Fibroblast of skin of right quadriceps (primary cell): Measurements from ENCODE around the gene KCNQ2.

Experiments used
- DNase-seq: peaks from one replicate; pipeline ENCODE4 v3.0.0-alpha.2; 2013

The KCNQ2 gene

DNA sequence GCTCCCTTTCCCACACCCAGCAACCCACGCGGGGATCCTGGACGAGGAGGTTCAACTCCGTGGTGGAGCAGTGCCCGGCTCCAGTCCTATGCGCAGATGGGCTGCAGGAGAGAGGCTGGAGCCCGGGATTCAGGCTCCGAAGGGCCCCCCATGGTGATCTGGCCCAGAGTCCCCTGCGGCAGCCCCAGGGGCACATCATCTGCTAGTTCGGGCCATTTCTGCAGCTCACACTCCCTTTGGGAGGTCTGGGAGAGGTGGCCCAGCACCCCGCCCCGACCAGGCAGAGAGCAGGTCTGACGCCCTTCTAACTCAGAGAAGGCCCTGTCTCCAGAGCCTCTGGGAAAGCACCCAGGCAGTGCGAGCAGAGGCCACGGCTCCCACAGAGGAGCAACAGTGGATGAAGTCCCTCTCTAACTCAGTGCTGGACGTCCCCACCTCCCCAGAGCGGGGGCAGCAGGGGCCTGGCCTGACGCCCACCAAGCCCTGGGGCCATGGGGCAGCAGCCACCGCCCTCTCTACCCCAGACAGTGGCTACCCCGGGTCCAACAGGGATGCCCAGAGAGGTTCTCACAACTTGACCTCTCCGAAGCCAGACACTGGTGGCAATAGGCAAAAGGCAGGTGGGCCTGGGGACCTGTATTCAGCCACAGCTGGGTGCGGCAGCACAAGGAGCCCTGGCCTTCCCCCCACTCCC, 3.3 kb downstream of the KCNQ2 start:
- DNase-seq: no peak

DNA sequence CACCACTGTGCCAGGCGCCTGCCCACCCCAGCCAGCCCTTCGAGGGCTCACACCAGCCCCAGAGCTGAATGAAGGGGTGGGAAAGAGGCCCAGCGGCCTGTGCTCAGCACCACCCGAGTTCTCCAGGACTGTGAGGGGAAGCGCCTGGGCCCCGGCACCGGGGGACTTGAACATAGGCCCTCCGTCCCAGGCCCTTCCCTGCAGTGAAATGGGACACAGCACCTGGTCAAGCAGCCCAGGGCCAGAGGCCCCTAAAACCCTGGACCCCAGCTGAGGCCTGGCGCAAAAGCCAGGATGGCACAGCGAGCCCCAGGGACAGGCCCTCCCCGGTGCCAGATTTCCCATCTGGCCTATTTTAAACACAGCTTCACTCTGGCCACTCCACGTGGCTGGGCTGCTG, 4.0 kb downstream of the KCNQ2 start:
- no peak for DNase-seq

DNA sequence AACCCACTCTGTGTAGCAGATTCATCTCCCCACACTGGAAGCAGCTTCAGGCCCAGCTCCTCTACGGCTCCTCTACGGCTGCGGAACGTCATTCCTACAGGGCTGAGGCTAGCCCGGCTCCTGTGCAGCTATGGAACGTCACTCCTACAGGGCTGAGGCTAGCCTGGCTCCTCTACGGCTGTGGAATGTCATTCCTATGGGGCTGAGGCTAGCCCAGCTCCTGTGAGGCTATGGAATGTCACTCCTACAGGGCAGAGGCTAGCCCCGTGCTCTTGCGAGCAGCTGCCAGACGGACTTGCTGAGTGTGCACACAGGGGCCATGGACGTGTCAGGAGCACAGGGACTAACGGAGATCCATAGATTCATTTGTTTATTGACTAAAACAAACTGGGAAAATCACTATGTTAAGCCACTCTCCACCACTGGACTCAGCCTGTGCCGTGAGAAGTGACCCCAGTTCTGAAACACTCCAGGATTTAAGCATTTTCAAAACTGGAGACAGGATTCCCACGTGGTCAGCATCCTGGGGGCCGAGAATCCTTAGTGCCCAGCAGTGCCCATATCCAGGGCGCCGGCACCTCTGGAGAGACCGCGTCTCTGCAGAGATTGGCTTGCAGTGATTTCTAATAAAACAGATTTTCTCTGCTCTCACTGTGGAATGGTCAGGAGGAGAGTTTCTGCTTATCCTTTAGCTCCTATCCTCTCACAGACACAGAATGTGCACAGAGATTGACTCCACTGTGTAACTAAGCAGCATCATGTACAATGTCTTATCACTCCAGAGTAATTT, 5.0 kb downstream of the KCNQ2 start:
- no peak for DNase-seq

DNA sequence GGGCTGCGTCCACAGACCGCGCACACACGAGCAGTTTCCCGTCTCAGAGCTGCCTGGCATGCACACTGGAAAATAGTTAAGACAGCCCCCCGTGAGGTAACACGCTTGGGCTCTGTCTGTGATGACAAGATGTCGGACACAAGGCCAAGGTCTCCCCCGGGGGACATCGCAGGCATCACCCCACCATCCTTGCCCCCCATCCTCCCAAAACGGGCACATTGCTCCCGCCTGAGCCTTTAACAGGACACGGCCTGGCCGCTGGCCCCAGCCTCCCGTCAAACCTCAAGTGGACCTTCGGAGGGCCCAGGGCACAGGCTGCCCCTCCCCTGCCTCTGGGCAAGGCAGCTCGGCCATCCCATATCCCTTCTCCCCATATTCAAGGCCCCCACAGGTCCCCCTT, 5.6 kb downstream of the KCNQ2 start:
- no peak for DNase-seq

DNA sequence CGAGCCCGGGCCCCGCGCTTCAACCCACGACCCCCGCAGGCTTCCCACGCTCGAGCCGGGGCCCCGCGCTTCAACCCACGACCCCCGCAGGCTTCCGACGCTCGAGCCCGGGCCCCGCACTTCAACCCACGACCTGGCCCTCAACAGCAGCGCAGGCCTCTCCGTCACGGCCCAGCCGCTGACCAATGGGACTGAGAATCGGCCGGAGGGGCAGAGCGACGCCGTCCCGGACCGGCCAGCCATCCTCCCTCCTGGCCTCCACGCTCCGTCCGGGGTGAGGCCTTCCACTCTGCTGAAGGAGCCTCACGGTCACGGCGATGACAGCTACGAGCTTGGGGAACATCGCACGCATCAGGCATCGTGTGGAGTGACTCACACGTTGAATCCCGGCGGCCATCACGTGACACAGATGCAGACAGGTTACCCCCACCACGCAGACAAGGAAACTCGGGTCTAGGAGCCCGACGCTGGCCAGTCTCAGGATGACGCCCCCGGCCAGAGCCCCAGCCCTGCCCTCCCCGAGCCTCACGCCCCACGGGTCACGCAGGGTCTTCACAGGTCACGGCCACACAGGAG, 6.1 kb downstream of the KCNQ2 start:
- DNase-seq: no peak

DNA sequence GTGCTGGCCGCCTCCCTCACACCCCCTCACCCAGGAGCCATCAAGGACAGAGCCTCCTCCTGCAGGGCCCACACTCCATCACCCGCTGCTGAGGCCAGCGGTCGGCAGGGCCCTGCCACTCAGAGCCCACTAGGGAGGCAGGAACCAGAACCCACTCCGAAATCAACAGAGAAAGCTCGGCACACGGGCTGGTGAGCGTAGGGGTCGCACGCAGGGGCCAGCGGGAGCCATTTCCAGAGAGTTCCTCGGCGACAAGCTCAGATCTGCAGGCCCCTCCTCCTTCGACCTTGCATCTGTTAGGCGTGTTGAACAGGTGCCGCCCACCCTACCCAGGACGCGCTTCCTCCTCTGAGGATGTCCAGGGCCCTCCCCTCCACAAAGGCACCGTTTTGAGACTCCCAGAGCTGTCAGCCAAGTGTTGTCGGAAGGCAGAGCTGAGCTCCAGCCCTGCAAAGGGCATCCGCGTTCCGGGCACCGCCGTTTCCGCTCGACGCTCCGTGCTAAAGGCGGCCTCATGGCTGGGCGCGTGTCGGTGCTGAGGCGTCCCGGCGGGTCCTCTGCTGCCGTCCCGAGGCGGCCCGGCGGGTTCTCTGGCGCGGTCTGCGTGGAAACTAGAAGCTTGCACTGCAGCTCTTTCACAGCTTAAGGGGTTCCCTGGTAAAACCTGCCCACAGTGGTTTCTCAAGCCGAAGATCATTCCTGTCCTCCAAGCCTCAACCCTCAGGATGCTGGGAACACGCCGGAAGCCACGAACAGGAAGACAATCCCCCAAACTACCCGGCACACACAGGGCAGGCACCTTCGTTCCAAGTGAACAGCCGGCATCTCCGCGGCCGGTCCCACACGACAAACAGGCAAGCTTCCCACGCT, 6.8 kb downstream of the KCNQ2 start:
- DNase-seq: no peak

DNA sequence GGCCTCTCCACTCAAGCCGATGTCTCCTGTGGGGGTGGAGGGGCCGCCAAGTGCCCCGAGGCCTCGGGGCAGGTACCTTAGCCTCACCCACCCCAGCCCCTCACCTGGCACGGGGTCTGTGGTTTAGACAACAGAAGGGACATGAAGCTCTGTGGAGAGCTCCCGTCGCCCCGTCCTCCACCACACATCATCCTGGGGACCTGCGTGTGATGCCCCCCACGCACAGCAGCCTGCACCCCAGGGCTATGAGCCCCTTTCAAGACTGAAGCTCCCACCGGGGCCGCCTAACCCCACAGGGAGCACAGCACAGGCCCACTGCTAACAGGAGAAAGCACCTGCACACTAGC, 8.2 kb downstream of the KCNQ2 start:
- DNase-seq: no peak

DNA sequence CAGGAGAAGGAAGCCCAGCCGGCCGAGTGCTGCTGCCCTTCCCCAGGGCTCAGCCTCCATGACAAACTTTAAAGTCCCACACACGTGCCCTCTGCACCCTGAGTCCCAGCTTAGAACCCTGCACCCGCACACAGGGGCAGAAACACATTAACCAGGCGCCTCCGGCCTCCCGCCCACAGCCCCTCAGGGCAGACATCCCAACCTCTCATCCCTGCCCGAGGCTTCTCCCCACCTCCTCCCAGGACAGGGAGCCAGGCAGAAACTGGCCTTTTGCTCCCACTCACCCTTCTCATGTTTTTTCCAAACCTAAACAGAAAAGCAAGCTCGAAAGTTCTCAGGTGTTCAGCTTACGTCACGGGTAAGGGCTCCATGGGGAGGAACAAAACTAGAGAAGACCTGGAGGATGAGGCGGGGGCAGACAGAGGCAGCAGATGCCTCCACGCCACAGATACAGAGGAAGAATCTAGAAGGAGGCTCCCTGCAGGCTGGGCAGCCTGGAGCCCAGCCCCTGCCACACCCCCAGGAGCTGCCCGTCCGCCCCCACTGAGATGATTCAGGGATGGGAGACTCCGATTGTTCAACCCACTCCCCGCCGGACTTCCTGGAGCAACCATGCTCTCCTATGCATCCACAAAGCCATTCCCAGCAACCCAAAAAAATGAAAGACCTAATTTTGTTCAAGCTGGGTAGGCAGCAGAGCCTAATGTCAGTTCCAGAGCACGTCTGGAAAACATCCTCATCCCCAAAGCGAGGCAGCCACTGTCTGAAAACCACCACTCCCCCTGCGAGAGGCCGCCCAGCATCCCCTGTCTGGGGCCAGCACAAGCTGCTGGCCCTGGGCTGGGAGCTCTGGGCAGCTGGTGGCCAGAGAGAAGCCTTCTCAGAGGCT, 8.8 kb downstream of the KCNQ2 start:
- no peak for DNase-seq

DNA sequence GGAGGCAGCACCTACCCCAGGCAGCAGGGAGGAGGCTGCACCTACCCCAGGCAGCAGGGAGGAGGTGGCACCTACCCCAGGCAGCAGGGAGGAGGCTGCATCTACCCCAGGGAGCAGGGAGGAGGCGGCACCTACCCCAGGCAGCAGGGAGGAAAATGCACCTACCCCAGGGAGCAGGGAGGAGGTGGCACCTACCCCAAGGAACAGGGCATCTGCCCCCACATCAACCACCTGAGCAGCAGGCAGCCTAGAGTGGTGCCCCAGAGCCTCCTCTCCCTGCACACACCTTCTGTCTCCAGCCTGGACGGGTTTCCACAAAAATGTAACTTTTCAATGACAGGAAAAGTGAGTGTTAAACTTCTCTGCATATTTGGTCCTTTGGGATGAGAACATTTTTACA, 10.2 kb downstream of the KCNQ2 start:
- DNase-seq: no peak

DNA sequence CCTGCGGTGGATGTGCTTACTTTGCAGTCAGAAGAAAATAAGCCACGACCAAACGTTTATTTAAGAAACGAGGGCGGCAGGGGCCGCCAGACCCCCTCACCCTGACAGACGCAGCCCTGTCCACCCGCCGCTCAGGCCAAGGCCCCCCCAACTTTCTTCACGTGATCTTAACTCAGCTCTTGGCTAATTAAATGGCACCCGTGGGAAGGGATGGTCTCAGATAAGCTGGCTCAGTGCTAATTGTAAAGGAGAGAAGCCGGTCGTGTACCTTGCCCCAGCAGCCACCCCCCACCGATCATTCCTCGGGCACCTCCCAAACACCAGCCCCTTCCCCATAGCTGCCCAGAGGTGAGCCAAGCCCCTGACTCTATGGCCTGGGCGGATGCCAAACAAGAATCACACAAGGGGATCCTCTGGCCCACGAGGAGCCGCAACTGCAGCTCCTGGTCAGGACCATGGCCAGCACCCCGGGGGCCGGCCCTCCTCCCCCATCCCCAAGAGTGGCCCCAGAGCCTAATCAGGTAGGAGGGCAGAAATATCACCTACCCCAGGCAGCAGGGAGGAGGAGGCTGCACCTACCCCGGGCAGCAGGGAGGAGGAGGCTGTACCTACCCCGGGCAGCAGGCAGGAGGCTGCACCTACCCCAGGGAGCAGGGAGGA, 11.2 kb downstream of the KCNQ2 start:
- DNase-seq: no peak

DNA sequence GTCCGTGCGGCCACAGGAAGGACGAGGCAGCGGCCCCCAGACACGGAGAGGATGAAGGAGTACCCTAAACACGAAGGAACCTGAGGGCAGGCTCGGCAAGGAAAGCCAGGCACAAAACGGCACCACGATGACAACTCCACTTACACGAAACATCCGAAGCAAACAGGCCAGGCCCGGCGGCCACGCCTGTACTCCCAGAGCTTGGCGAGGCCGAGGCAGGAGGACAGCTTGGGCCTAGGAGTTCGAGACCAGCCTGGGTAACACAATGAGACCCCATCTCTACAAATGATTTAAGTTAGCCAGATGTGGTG, 13.4 kb downstream of the KCNQ2 start:
- DNase-seq: no peak

DNA sequence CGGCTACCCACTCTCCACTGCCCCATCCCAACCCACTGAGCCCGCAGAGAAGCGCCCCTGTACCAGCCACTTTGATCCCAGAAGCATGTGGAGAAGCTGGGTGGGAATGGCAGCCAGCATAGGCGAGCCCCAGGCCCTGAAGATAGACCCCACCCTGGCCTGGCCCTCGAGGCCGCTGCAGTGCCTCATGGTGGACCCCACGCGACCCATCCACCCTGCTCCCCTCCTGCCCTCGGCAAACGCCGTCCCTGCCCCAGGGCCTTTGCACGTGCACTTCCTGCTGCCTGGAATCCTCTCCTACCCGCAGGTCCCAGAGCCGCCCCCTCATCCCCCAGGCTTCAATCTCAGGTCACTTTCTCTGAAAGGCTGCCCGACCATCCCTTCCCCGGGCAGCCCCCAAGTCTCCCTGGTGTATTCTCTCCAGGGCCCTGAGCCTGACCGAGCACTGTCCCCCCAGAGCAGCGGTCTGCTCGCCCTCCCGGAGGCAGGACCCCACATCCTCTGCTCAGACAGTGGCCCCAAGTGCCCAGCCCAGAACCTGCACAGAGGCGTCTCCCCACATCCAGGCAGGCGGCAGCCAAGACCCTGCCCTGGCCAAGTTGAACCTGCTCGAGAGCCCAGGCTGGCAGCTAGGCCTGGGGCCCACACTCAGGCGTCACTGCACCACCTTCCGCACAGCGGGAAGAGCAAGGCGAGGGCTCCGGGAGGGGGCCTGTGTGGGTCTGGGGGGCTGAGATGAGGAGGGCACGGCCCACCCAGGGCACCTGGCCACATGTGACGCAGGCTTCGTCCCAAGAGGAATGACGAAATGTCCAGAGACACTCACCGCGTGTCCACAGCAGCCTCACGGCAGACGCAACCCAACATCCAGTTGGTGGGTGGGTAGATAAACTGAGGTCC, 14.0 kb downstream of the KCNQ2 start:
- DNase-seq: no peak

DNA sequence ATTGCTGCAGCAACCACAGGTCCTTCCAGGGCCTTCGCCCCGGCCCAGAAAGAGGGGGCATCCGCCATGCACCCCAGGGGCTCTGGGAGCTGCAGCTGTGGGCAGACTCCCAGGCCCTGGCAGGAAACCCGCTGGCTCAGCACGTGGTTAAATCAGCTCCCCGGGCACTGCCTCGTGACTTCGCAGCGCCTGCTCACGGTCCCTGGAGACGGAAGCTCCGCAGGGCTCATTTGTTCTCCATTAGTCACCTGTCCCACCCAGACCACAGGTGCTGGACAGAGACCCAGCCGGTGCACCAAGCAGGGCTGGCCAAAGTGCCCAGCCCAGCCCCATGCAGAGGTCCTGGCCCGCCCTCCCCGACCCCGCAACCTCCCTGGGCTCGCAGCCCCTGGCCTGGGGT, 14.7 kb downstream of the KCNQ2 start:
- no peak for DNase-seq

DNA sequence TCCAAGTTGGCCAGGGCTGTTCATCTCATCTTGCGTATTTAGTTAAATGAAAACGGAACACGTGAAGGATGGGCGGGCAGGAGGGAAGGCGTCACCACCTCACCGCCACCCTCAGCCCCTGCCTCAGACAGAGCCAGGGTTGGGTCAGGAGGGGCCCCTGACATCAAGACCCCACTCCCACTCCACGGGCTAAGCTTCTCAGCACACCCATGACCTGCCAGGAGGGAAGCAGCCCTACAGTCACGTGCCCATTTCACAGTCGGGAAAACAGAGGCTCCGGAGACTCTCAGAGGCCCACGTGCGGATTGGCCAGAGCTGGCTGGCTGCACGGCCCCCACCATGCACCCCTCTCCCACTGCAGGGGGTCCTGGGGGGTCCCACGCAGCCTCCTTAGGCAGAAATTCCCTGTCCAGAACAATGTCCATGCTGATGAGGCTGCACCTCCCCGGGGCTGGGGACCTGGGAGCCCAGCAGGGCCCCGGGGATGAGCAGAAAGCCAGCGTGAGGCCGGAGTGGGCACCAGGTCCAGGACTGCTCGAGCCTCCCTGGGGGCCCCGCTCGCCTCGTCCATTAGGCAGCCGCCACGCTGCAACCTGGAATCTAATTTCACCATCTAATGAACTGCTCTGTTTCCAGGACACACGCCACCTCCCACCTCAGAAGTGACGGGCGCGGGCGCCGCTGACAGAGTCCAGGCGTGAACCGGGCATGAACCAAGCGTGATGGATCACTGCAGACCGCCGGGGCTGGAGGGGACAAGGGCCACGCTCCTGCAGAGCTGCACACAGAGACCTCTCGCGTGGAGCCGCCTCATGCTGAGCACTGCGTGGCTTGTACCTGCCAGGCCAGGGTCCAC, 15.8 kb downstream of the KCNQ2 start:
- DNase-seq: no peak

DNA sequence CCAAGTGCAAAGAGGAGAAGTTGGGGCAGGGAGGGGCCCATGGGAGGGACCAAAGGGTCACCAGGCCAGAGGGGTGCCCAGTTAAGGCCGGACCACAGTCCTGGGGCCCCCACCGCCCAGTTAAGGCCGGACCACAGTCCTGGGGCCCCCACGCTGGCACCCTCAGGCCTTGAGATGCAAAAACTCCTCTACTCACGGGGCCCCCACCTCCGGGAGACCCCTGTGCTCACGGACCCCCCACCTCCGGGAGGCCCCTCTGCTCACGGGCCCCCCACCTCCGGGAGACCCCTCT, 16.9 kb downstream of the KCNQ2 start:
- DNase-seq: no peak

DNA sequence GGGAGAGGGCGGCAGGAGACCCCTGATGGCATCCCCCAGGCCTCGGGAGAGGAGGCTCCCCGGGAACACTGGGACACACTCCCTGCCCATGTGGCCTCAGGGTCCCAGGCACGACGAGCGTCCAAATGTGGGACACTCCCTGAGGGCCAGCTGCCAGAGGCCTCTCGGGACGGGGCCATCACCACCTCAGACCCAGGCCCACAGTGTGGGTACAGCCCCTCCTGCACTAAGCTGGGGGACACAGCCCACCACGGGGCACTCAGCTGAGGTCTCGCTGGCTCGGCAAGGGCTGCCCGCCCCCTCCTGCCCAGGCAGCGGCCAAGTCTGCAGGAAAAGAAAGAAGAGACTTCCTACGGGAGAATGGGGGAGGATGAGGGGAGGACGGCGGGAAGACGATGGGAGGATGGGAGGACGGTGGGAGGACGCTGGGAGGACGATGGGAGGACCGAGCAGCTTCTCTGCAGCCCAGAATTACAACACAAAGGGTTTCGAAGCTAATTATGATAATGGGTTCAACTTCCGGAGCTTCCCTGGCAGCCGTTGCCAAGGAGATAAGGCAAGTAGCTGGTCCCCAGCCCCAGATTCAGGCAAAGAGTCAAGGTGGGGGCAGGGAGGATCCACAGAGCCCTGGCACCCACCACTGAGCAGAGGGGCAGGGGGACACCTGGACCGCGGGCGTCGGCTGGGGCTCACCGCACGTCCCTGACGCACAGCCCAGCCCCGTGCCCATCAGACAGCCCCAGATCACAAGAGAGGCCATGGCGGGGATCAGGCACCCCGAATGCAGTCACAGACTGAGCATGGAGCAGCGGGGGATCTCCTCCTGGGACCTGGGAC, 17.5 kb downstream of the KCNQ2 start:
- no peak for DNase-seq

DNA sequence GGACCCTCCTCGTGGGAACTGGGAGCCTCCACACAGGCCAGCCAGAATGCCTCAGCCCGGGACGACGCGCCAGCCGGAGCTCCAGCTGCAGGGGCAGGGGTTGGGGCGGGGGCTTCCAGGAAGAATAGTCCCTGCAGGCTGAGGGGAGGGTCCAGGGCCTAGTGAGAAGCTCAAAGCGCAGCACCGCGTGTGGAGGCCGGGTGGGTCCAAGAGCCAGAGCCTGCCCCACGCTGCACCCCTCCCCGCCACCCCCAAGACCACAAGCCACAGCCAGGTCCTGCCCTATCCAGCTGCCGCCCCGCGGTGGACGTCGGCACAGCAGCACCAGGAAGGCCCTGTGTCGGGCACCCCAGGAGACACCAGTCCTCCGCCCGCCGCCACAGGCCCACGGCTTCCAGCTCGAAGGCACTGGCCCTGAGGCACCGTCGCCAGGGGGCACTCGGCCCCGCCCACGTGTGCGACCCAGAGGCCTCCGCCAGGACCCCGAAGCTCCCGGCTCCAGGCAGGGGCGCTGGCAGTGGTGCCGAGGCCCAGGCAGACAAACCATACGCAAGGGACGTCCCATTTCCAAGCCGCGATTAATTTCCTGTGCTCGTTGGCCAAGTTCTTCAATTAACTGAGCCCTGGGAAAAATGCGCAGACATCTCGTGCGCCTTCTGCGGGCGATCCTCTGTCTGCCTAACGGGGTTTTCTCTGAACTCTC, 19.5 kb downstream of the KCNQ2 start:
- no peak for DNase-seq

DNA sequence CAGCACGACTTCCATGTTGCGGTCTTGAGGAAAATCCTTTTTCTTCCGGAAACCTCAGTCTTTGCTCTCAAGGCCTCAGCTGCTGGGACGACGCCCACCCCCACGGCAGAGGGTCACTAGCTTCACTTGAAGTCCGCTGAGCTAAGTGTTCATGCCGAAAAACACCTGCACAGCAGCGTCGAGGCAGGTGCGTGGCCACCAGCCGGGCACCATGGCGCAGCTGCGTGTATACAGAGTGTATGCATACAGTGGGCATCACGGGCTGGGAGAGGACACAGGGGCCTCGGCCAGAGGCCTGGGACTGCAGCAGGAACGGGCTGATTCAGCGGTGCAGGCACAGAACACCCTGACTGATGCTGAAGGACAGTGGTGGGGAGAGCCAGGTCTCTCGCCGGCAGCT, 20.1 kb downstream of the KCNQ2 start:
- DNase-seq: no peak

DNA sequence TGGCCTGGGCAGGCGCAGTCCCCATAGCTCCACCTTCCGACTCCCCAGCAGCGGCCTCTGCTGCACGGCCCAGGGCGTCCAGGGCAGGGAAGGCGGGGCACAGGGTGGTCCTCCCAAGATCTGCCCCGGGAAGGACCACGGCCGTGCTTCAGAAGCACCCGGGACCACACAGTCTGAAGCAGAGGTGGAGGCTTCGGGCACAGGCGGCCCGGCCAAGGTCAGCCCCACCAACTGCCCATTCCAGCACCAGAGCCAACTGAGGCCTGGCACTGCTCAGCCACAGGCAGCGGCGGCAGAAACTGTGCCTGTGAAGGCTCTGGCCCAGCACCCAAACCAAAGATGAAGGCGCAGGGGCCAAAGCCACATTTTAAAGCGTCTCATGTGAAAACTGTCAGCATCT, 20.6 kb downstream of the KCNQ2 start:
- no peak for DNase-seq
